WTC11 (cell line): ENCODE results near the gene NTNG2. TPM values are rescaled to one million over a fixed set of nuclear protein-coding genes. Genes with fewer than 3 reads are reported as not detected.
A peak's percentile ranks its signal among the peaks of the same experiment; 100 is the strongest.

Experiments used
- ATAC-seq: fragments of 200-7000 bp; cut with Tn5 transposase; 2 replicates; pipeline ENCODE4 v1.10.0; 2021; ENCODE audit warnings: mild to moderate bottlenecking, moderate library complexity
- CTCF ChIA-PET: fragments of 300-600 bp; sonication (Branson Sonifier 250); formaldehyde crosslinking; loops from one replicate; lab custom pipeline; 2021; ENCODE audit warnings: antibody characterized with exemption; lab: Charles Lee
- POLR2A ChIA-PET: fragments of 350-600 bp; sonication (Branson Sonifier 250); formaldehyde crosslinking; loops from one replicate; lab custom pipeline; 2021; ENCODE audit warnings: antibody characterized with exemption; lab: Charles Lee
- DNase-seq: peaks from one replicate; pipeline ENCODE4 v3.0.0; 2021; ENCODE audit warnings: low spot score
- H3K27ac Mint-ChIP-seq: 2 replicates; pipeline ENCODE4 v1.8.0; 2021; ENCODE audit warnings: mixed read lengths
- H3K27me3 Mint-ChIP-seq: 2 replicates; pipeline ENCODE4 v1.8.0; 2021; ENCODE audit warnings: low read depth, mild to moderate bottlenecking, moderate library complexity, mixed read lengths
- H3K36me3 Mint-ChIP-seq: 2 replicates; pipeline ENCODE4 v1.8.0; 2021; ENCODE audit warnings: mixed read lengths
- H3K4me1 Mint-ChIP-seq: 2 replicates; pipeline ENCODE4 v1.8.0; 2022; ENCODE audit warnings: mixed read lengths
- H3K4me3 Mint-ChIP-seq: 2 replicates; pipeline ENCODE4 v1.8.0; 2021; ENCODE audit warnings: mild to moderate bottlenecking, moderate library complexity, mixed read lengths
- H3K9me3 Mint-ChIP-seq: 2 replicates; pipeline ENCODE4 v1.8.0; 2021; ENCODE audit warnings: mixed read lengths
- ARID4B ChIP-seq: sonication (generic); formaldehyde crosslinking; IDR thresholded peaks from 2 replicates; pipeline ENCODE4 v1.8.0; 2023; ENCODE audit warnings: missing genetic modification reagents, mild to moderate bottlenecking, borderline replicate concordance
- ATF6 ChIP-seq: sonication (generic); formaldehyde crosslinking; IDR thresholded peaks from 2 replicates; pipeline ENCODE4 v1.8.1; 2023; ENCODE audit warnings: mild to moderate bottlenecking, missing genetic modification reagents
- CREM ChIP-seq: sonication (generic); formaldehyde crosslinking; IDR thresholded peaks from 2 replicates; pipeline ENCODE4 v1.8.1; 2022; ENCODE audit warnings: mild to moderate bottlenecking, missing genetic modification reagents, moderate library complexity
- E2F4 ChIP-seq: sonication (generic); formaldehyde crosslinking; IDR thresholded peaks from 2 replicates; pipeline ENCODE4 v1.8.1; 2022; ENCODE audit warnings: low read depth, mild to moderate bottlenecking, moderate library complexity, missing genetic modification reagents, borderline replicate concordance
- ETV6 ChIP-seq: sonication (generic); formaldehyde crosslinking; IDR thresholded peaks from 2 replicates; pipeline ENCODE4 v1.8.1; 2022; ENCODE audit warnings: mild to moderate bottlenecking, missing genetic modification reagents
- FOXJ3 ChIP-seq: sonication (generic); formaldehyde crosslinking; IDR thresholded peaks from 2 replicates; pipeline ENCODE4 v1.9.0; 2021; ENCODE audit warnings: missing genetic modification reagents, mild to moderate bottlenecking, borderline replicate concordance
- FOXP1 ChIP-seq: sonication (generic); formaldehyde crosslinking; IDR thresholded peaks from 2 replicates; pipeline ENCODE4 v1.8.0; 2022; ENCODE audit warnings: missing genetic modification reagents, mild to moderate bottlenecking, moderate library complexity, borderline replicate concordance
- FOXP4 ChIP-seq: sonication (generic); formaldehyde crosslinking; IDR thresholded peaks from 2 replicates; pipeline ENCODE4 v1.8.0; 2022; ENCODE audit warnings: mild to moderate bottlenecking, missing genetic modification reagents
- KAT7 ChIP-seq: sonication (generic); formaldehyde crosslinking; IDR thresholded peaks from 2 replicates; pipeline ENCODE4 v1.8.1; 2023; ENCODE audit warnings: missing genetic modification reagents, mild to moderate bottlenecking, borderline replicate concordance
- MAX ChIP-seq: sonication (generic); formaldehyde crosslinking; IDR thresholded peaks from 2 replicates; pipeline ENCODE4 v1.8.0; 2022; ENCODE audit warnings: mild to moderate bottlenecking, missing genetic modification reagents
- MYBL2 ChIP-seq: sonication (generic); formaldehyde crosslinking; IDR thresholded peaks from 2 replicates; pipeline ENCODE4 v1.8.1; 2023; ENCODE audit warnings: mild to moderate bottlenecking, moderate library complexity, missing genetic modification reagents
- NFE2L1 ChIP-seq: sonication (generic); formaldehyde crosslinking; IDR thresholded peaks from 2 replicates; pipeline ENCODE4 v1.8.1; 2023; ENCODE audit warnings: missing genetic modification reagents
- OVOL2 ChIP-seq: fragments of 250-450 bp; sonication (Bioruptor Pico); IDR thresholded peaks from 2 replicates; pipeline ENCODE4 v1.9.0; 2021; ENCODE audit warnings: mild to moderate bottlenecking, borderline replicate concordance
- RELA ChIP-seq: sonication (generic); formaldehyde crosslinking; IDR thresholded peaks from 2 replicates; pipeline ENCODE4 v1.8.1; 2022; ENCODE audit warnings: missing genetic modification reagents, mild to moderate bottlenecking, borderline replicate concordance
- SP1 ChIP-seq: sonication (generic); formaldehyde crosslinking; conservative IDR thresholded peaks from 2 replicates; pipeline ENCODE4 v1.8.1; 2022; ENCODE audit warnings: missing genetic modification reagents
- TCF7 ChIP-seq: sonication (generic); formaldehyde crosslinking; IDR thresholded peaks from 2 replicates; pipeline ENCODE4 v1.8.0; 2022; ENCODE audit warnings: mild to moderate bottlenecking, low read depth, missing genetic modification reagents, moderate library complexity
- ZNF423 ChIP-seq: fragments of 250-450 bp; sonication (Bioruptor Pico); IDR thresholded peaks from 2 replicates; pipeline ENCODE4 v2.1.2; 2022; ENCODE audit warnings: mild to moderate bottlenecking, moderate library complexity
- ZNF512 ChIP-seq: sonication (generic); formaldehyde crosslinking; IDR thresholded peaks from 2 replicates; pipeline ENCODE4 v1.8.1; 2022; ENCODE audit warnings: missing genetic modification reagents, borderline replicate concordance
- total RNA-seq: library from RNA; stranded (reverse); gene quantifications from 3 replicates; pipeline ENCODE4 v1.2.3, GENCODE V29; 2021

NTNG2 gene
- total RNA-seq, 1 experiment from 2014 or later = 3.1 TPM

- ATAC-seq = no peak
- peaks cover 26% of the 10 kb centered on the region for H3K4me1 Mint-ChIP-seq
- ChIA-PET CTCF (interaction anchor here (0.8 to 10.1 kb wide), 14 partner anchors 8 to 487 kb away, joined by 3 to 343 read pairs (median 6); no protein-coding TSS in a partner anchor), POLR2A (interaction anchor here (0.7 to 1.3 kb wide), 5 partner anchors 72 to 230 kb away, joined by 3 to 5 read pairs (median 4); partner anchors contain the start of gene NTNG2)
- TF ChIP-seq FOXP4 (CRISPR knock-in tag) (no peak), OVOL2 (CRISPR knock-in tag) (no peak), NFE2L1 (CRISPR knock-in tag) (peak; percentile 36; the same call in 1 of the 2 replicates), CREM (no peak), RELA (CRISPR knock-in tag) (peak; percentile 69; the same call in 1 of the 2 replicates), MYBL2 (CRISPR knock-in tag) (0 out of 2 replicates have a peak, but pooled peaks have one; percentile 36), ARID4B (peak; percentile 59; the same call in 1 of the 2 replicates)
- no peaks in the 10 kb centered on the region for H3K9me3 Mint-ChIP-seq
- 0 out of 2 replicates have a peak overlapping the region, but pooled peaks have one; percentile 45 for H3K27ac Mint-ChIP-seq
- H3K27me3 Mint-ChIP-seq = peaks cover 39% of the 10 kb centered on the region
- H3K4me3 Mint-ChIP-seq = peak overlapping the region; percentile 89
- no peak for DNase-seq
- no peaks in the 10 kb centered on the region for H3K36me3 Mint-ChIP-seq
Observed at GRCh38 chr9:132241483-132241839, 79.6 kb downstream of the NTNG2 start.

- no peak for DNase-seq
- POLR2A ChIA-PET = interaction anchor here (0.7 to 1.3 kb wide), 4 partner anchors 72 to 230 kb away, joined by 3 to 5 read pairs (median 4); no protein-coding TSS in a partner anchor
Observed at GRCh38 chr9:132241840-132242620, 80.2 kb downstream of the NTNG2 start.

More at GRCh38 chr9:132241840-132242620, 80.2 kb downstream of the NTNG2 start:
- no peak overlapping the region for H3K27ac Mint-ChIP-seq
- H3K9me3 Mint-ChIP-seq = no peaks in the 10 kb centered on the region
- peaks cover 27% of the 10 kb centered on the region for H3K4me1 Mint-ChIP-seq
- CTCF ChIA-PET = interaction anchor here (0.8 to 10.1 kb wide), 14 partner anchors 7 to 488 kb away, joined by 3 to 343 read pairs (median 6); no protein-coding TSS in a partner anchor
- peaks cover 36% of the 10 kb centered on the region for H3K27me3 Mint-ChIP-seq
- no peaks in the 10 kb centered on the region for H3K36me3 Mint-ChIP-seq
- H3K4me3 Mint-ChIP-seq = peak overlapping the region; percentile 85
- no peak for ATAC-seq
- 0 out of 2 replicates have a peak, but pooled peaks have one; percentile 31 for TF ChIP-seq SP1 (CRISPR knock-in tag)
- TF ChIP-seq ETV6 = no peak
- TF ChIP-seq TCF7 (CRISPR knock-in tag) = 0 out of 2 replicates have a peak, but pooled peaks have one; percentile 54
- no peak for TF ChIP-seq FOXJ3 (CRISPR knock-in tag)
- 0 out of 2 replicates have a peak, but pooled peaks have one; percentile 71 for TF ChIP-seq KAT7
- TF ChIP-seq ATF6 (CRISPR knock-in tag) = no peak
- peak; percentile 92 for TF ChIP-seq FOXP1
- TF ChIP-seq ZNF423 (CRISPR knock-in tag) = no peak; the same call in 1 of the 2 replicates
- TF ChIP-seq MAX (CRISPR knock-in tag) = peak; percentile 29; the same call in 1 of the 2 replicates
- TF ChIP-seq FOXP4 (CRISPR knock-in tag) = peak; percentile 67
- no peak for TF ChIP-seq ZNF512 (CRISPR knock-in tag)
- 0 out of 2 replicates have a peak, but pooled peaks have one; percentile 58 for TF ChIP-seq E2F4 (CRISPR knock-in tag)
